Fibroblast of mammary gland (primary cell): ENCODE measurements around the gene TLE4.
"Not testable (repeated sequence)": the region's sequence is repeated elsewhere in the genome, so short reads cannot be mapped to it uniquely, and the experiment has no call there.

ENCODE experiments used
- DNase-seq: peaks from one replicate; pipeline ENCODE4 v3.0.0-alpha.2; 2010; ENCODE audit warnings: low read depth
- H3K4me3 ChIP-seq: 2 replicates; pipeline ENCODE4 v1.5.1; 2011; ENCODE audit warnings: low read depth, mild to moderate bottlenecking, low read length, moderate library complexity; ENCODE audit not compliant: control insufficient read depth
- TF ChIP-seq, protein P1 (sequence below): conservative IDR thresholded peaks from 2 replicates; pipeline ENCODE4 v1.5.1; 2011; ENCODE audit warnings: low read depth, low read length, inconsistent platforms; ENCODE audit not compliant: control insufficient read depth, insufficient read depth

TLE4 gene

DNA sequence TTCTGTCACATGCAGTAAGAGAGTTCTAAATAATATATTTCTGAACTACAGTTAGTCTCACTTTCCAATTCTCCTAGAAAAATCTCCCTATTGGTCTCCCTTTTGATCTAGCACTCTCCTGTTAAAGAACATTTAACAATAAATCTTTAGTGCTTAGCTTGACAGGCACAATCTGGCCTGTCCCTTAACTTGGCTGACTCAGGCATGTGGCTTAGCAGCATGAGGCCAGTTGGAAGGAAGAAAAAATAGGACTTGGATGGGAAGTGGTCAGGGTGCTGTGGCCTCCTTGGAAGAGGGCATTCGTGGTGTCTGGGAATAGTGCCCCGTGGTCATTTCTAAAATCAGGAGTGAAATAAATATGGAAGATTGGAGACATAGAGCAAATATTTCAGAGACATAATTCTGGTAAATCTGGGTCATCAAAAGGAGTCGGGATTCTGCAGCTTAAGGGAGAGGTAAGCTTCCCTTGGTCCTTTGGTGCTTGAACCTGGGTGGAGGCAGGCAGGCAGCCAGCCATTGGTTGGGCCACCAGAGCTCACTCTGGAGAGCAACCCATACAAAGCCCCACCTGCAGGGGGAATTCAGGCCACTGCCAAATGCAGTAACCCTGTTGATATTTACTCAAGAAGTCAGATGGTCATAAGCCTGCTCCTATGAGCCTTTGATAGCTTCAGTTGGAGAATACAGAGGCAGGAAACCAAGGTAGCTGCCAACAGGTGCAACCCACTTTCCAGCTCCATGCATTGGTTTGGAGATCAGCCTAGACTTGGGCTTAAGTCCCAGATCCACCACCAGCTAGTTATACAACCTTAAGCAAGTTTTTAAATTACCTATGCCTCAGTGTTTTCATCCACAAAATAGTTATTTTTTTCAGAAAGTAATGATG is 28.8 kb upstream of the TLE4 start:
- no peak overlapping the region for H3K4me3 ChIP-seq
- TF ChIP-seq, protein P1, sequence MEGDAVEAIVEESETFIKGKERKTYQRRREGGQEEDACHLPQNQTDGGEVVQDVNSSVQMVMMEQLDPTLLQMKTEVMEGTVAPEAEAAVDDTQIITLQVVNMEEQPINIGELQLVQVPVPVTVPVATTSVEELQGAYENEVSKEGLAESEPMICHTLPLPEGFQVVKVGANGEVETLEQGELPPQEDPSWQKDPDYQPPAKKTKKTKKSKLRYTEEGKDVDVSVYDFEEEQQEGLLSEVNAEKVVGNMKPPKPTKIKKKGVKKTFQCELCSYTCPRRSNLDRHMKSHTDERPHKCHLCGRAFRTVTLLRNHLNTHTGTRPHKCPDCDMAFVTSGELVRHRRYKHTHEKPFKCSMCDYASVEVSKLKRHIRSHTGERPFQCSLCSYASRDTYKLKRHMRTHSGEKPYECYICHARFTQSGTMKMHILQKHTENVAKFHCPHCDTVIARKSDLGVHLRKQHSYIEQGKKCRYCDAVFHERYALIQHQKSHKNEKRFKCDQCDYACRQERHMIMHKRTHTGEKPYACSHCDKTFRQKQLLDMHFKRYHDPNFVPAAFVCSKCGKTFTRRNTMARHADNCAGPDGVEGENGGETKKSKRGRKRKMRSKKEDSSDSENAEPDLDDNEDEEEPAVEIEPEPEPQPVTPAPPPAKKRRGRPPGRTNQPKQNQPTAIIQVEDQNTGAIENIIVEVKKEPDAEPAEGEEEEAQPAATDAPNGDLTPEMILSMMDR: no peak
- no peak for DNase-seq

- not testable (repeated sequence) for DNase-seq, H3K4me3 ChIP-seq
Measured at GRCh38 chr9:79544375-79544774, 27.4 kb upstream of the TLE4 start.

GRCh38 chr9:79551586-79551985 is 20.2 kb upstream of the TLE4 start:
- TF ChIP-seq, protein P1: no peak
- no peak overlapping the region for H3K4me3 ChIP-seq
- DNase-seq: no peak

DNA sequence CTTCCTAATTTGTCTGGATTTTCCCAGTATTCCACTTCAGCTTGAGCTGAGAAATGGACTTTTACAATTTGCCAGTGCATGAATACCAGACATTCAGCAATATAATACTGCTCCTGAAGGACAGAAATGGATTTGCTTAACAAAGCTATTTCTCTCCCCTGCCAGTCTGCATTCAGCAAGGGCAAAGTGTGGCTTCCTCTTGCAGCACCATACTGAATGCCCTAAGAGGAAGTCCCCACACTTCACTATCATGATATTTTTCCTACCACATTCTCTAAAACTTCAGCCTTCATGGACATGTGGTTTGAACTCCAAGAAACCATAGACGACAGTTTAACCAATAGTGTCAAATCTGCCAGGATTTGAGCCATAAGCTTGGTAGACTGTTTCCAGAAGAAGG is 19.8 kb upstream of the TLE4 start:
- TF ChIP-seq, protein P1: no peak
- no peak overlapping the region for H3K4me3 ChIP-seq
- no peak for DNase-seq

DNA sequence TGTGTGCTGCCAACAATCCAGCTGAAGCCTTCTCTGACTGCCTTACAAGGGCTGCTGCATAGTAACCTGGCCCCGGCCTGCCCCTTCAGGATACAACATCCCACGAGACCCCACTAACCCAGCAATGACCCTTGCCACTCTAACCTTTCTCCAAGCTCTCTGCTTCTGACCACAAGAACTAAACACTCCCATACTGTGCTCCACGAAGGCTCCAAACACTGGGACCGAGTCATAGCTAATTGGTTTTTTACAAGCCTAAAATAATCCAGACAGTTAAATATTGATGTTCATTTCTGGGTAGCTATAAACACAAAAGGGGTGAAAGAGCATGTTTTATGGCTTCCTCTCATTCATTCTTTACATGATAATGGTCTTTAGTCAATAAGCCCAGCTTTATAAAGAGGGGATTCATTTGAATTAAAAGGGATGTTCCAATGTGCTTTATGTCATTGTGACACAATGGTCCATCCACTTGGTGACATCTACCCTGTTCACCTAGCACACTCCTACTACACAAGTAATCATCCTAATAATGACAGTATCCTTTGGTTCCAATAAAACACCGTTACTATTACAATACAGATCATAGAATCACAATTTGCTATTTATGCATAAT is 16.2 kb upstream of the TLE4 start:
- no peak for DNase-seq
- TF ChIP-seq, protein P1: no peak
- H3K4me3 ChIP-seq: no peak overlapping the region

GRCh38 chr9:79559495-79560181 is 12.1 kb upstream of the TLE4 start:
- TF ChIP-seq, protein P1: no peak
- no peak for DNase-seq
- no peak overlapping the region for H3K4me3 ChIP-seq

GRCh38 chr9:79562749-79563386 is 8.9 kb upstream of the TLE4 start:
- no peak for DNase-seq
- no peak overlapping the region for H3K4me3 ChIP-seq
- TF ChIP-seq, protein P1: no peak
